SK-N-MC (cell line): ENCODE results near the gene PYDC1.
"Not testable (repeated sequence)": the region's sequence is repeated elsewhere in the genome, so short reads cannot be mapped to it uniquely, and the experiment has no call there.

Experiments used
- DNase-seq: peaks from one replicate; pipeline ENCODE4 v3.0.0-alpha.2; 2011; ENCODE audit warnings: low read depth, low spot score
- H3K27ac ChIP-seq: fragments of 200-600 bp; sonication (generic); 2 replicates; pipeline ENCODE4 v1.5.1; 2016; ENCODE audit warnings: mixed run types
- H3K36me3 ChIP-seq: fragments of 200-600 bp; sonication (generic); 2 replicates; pipeline ENCODE4 v1.6.1; 2017; ENCODE audit warnings: antibody characterized with exemption, low read length, mixed read lengths; ENCODE audit not compliant: insufficient read depth
- H3K4me3 ChIP-seq: fragments of 200-600 bp; sonication (generic); 2 replicates; pipeline ENCODE4 v1.5.1; 2016
- H3K9ac ChIP-seq: fragments of 200-600 bp; sonication (generic); 2 replicates; pipeline ENCODE4 v1.8.0; 2017; ENCODE audit warnings: mixed run types, mixed read lengths; ENCODE audit not compliant: insufficient read length
- H3K9me3 ChIP-seq: fragments of 200-600 bp; sonication (generic); 2 replicates; pipeline ENCODE4 v1.6.1; 2017; ENCODE audit warnings: low read depth, mild to moderate bottlenecking, antibody characterized with exemption, low read length, moderate library complexity, mixed read lengths
- EZH2 ChIP-seq: fragments of 200-600 bp; sonication (generic); IDR thresholded peaks from one replicate; pipeline ENCODE4 v1.6.1; 2017; ENCODE audit warnings: antibody characterized with exemption
- FOXP2 ChIP-seq: optimal IDR thresholded peaks from 2 replicates; pipeline ENCODE3; 2011; ENCODE audit warnings: mild to moderate bottlenecking, moderate library complexity; ENCODE audit not compliant: insufficient read depth; ENCODE audit errors: extremely low read length, control extremely low read depth
- POLR2AphosphoS5 ChIP-seq: IDR thresholded peaks from 2 replicates; pipeline ENCODE4 v1.6.1; 2012; ENCODE audit warnings: mild to moderate bottlenecking, low read depth, low read length, borderline replicate concordance

The PYDC1 gene

DNA sequence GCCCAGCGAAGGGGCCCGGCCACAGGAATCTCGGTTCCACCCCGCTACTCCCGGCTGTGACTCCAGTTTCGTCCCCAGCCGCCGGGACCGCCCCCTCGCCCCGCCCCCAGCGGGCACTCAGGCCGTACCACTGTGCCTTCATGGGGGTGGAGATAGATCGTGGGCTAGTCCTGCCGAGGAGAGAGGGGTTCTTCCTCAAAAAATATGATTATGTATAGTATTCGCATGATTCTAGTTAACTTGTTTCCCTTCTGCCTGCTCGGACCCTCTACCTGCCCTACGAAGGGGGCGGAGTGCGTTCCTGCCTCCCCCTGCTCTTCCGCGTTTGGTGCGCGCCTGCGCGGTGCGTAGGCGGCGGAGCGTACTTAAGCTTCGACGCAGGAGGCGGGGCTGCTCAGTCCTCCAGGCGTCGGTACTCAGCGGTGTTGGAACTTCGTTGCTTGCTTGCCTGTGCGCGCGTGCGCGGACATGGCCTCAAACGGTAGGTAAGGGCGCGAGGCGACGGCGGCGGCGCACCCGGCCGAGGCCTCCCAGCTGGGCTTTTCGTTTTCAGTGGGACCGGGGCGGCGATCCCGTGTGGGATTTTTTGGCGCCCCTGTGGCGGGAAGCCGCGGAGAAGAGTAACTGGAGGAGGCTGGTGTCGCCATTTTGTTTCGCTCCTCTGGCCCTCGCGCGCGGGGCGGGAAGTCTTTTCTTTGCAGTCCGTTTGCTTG, 37.0 kb downstream of the PYDC1 start, which contains the start of gene FUS:
Gene FUS, plus strand, starts transcription at position 393 of the 713 bp plus-strand sequence. Its CDS starts 76 bp downstream, at position 469.
- TF ChIP-seq EZH2 (no peak), POLR2AphosphoS5 (peak; percentile 99), FOXP2 (peak; percentile 89)
- H3K4me3 ChIP-seq = peak within 1 kb of the TSS; percentile 90
- H3K36me3 ChIP-seq = peaks cover 42% of the 10 kb centered on the region
- no peaks in the 10 kb centered on the region for H3K9me3 ChIP-seq
- H3K27ac ChIP-seq = peak within 1 kb of the TSS; percentile 97
- peak; percentile 58 for DNase-seq
- peak within 1 kb of the TSS; percentile 99 for H3K9ac ChIP-seq

DNA sequence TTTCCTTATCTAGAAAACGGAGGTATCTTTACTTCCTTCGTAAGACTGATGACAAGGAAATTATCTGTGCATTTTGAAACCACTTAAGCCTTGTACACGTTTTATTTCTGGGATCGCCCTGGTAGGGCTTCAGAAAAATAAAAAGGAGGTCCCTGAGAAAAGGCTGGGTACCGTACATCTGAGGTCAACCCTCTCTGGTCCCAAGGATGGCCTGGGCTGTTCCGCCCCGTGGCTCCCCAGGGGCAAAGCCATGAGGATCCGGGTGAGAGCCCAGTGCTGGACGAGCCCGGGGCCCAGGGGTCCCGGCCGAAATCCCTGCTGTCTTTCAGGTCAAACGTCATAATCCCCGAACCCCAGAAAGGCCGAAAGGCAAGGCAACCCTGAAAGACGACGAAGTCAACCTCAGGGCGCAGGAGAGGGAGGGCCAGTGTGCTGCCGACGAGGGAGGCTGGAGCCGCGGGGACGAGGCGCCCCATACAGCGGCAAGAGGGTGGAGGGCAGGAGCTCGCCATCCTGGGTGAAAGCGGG, 37.7 kb downstream of the PYDC1 start:
- Histone ChIP-seq H3K9me3 (no peaks in the 10 kb centered on the region), H3K9ac (peak overlapping the region; percentile 99), H3K4me3 (peak overlapping the region; percentile 90), H3K36me3 (peaks cover 36% of the 10 kb centered on the region), H3K27ac (peak overlapping the region; percentile 97)
- no peak for DNase-seq
- TF ChIP-seq POLR2AphosphoS5 = no peak
- TF ChIP-seq FOXP2 = no peak
- TF ChIP-seq EZH2 = no peak

DNA sequence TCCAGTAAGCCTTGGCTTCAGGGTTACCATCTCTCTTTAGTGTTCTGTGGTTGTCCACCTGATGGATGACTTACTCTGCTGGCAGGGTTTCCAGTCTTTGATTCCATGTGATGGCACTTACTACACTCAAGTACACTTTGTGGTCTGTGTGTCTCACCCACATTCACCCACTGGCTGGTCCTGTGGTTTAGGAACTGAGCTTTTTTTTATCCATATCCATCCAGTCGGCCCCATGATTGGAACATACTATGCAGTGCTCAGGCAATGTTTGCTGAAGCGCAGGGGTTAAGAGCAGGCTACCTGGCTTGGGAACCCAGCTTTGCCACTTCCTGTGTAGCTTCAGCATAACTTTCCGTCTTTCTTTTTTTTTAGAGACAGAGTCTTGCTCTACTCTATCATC, 39.8 kb downstream of the PYDC1 start:
- Histone ChIP-seq H3K9me3 (no peaks in the 10 kb centered on the region), H3K27ac (no peak overlapping the region), H3K36me3 (peaks cover 14% of the 10 kb centered on the region), H3K4me3 (no peak overlapping the region), H3K9ac (no peak overlapping the region)
- no peak for DNase-seq
- no peak for TF ChIP-seq FOXP2
- no peak for TF ChIP-seq POLR2AphosphoS5
- TF ChIP-seq EZH2 = no peak

DNA sequence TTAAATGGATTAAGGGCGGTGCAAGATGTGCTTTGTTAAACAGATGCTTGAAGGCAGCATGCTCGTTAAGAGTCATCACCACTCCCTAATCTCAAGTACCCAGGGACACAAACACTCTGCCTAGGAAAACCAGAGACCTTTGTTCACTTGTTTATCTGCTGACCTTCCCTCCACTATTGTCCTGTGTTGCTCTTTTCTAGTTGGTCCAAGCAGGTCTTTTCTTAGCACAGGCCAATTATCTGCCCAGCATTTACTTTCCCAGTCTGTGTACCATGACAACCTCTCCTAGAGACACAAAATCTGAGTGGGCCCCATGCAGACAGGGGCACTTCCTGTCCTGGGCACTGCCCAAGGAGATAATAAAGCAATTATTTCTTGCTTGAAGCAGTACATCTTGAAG, 46.9 kb downstream of the PYDC1 start:
- not testable (repeated sequence) for H3K4me3 ChIP-seq, H3K36me3 ChIP-seq, H3K9ac ChIP-seq, H3K9me3 ChIP-seq, DNase-seq, H3K27ac ChIP-seq

DNA sequence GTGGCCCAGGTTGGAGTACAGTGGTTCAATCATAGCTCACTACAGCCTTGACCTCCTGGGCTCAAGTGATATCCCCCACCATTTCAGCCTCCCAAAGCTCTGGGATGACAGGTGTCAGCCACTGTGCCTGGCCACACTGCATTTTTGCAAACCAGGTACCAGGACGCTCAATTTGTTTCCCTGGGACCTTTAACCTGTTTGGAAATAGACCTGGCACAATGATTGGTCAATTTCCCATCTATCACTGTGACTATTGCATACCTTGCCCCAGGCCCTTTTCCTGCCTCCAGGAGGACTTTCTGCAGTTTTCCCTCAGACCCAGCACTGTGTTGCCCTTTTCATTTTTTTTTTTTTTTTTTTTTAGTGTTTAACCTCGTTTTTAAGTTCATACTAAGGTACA, 48.1 kb downstream of the PYDC1 start:
- no peaks in the 10 kb centered on the region for H3K36me3 ChIP-seq
- DNase-seq = no peak
- no peak overlapping the region for H3K9ac ChIP-seq
- no peak overlapping the region for H3K4me3 ChIP-seq
- no peak overlapping the region for H3K27ac ChIP-seq
- no peaks in the 10 kb centered on the region for H3K9me3 ChIP-seq
- no peak for TF ChIP-seq EZH2
- no peak for TF ChIP-seq FOXP2
- TF ChIP-seq POLR2AphosphoS5 = no peak

DNA sequence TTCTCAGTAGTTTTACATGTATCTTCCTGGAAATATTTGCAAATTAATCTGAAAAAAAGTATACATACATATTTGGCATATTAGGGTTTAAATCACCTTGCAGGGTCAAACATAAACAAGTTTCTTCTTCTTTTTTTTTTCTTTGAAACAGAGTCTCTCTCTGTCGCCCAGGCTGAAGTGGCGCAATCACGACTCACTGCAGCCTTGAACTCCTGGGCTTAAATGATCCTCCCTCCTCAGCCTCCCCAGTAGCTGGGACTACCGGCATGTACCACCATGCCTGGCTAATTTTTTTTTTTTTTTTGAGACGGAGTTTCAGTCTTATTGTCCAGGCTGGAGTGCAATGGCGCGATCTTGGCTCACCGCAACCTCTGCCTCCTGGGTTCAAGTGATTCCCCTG, 49.6 kb downstream of the PYDC1 start:
- H3K36me3 ChIP-seq = no peaks in the 10 kb centered on the region
- TF ChIP-seq EZH2 (no peak), POLR2AphosphoS5 (no peak)
- H3K9ac ChIP-seq = no peak overlapping the region
- no peak overlapping the region for H3K4me3 ChIP-seq
- no peak overlapping the region for H3K27ac ChIP-seq
- H3K9me3 ChIP-seq = no peaks in the 10 kb centered on the region
- DNase-seq = no peak
